Measurements from ENCODE around the gene BIRC2. TPM values are rescaled to one million over a fixed set of nuclear protein-coding genes. Genes with fewer than 3 reads are reported as not detected.

The BIRC2 gene
- total RNA-seq, 1 experiment from 2014 or later = 32.6 TPM

- BruUV-seq (replicated peaks) = no TSS peak
- no peak overlapping the region for H3K27ac ChIP-seq (ENCODE audit: low read depth, low read length)
- ATAC-seq = no peak
- TF ChIP-seq FOSL1 (IDR thresholded peaks at IDR 0.05; ENCODE audit: low read depth) (no peak), ZFX (IDR thresholded peaks at IDR 0.05) (no peak), SRF (IDR thresholded peaks at IDR 0.05; ENCODE audit: low read depth) (no peak), ZNF274 (IDR thresholded peaks at IDR 0.05; ENCODE audit: low read depth, low read length) (no peak), MAX (IDR thresholded peaks at IDR 0.05) (no peak), POLR2A (IDR thresholded peaks at IDR 0.05; ENCODE audit: borderline replicate concordance, extremely low read depth, insufficient read depth, insufficient read length) (no peak), EGR1 (IDR thresholded peaks at IDR 0.05; ENCODE audit: low read depth) (no peak), YY1 (IDR thresholded peaks at IDR 0.05; ENCODE audit: extremely low read depth, insufficient replicate concordance, low read depth, low read length) (no peak), CEBPB (IDR thresholded peaks at IDR 0.05; ENCODE audit: low read depth) (no peak), SIN3A (IDR thresholded peaks at IDR 0.05; ENCODE audit: low read depth) (no peak), RAD21 (IDR thresholded peaks at IDR 0.05; ENCODE audit: low read depth) (no peak), ZBTB33 (IDR thresholded peaks at IDR 0.05; ENCODE audit: extremely low read depth, insufficient replicate concordance, low read length) (no peak)
- H3K9me3 ChIP-seq (ENCODE audit: control insufficient read depth in 1 of 2, insufficient read depth in 1 of 2, low read depth in 1 of 2, low read length in 2 of 2) = 0 out of 4 replicates have a peak, but pooled peaks cover 0 to 5% of the 10 kb centered on the region in 2 experiments
- no peak overlapping the region for H3K4me2 ChIP-seq (ENCODE audit: low read length)
- intact Hi-C loops (cut with micrococcal nuclease) = no loop called here
- CTCF ChIA-PET = no interaction called here
- peaks cover 0 to 23% of the 10 kb centered on the region in 2 experiments; a peak in 2 of 4 replicates for H3K4me1 ChIP-seq (ENCODE audit: control insufficient read depth in 1 of 2, insufficient read depth in 2 of 2, low read length in 2 of 2)
- H3K27me3 ChIP-seq (ENCODE audit: insufficient read depth, low read length) = no peaks in the 10 kb centered on the region
- no peaks in the 10 kb centered on the region for H3K36me3 ChIP-seq (ENCODE audit: control insufficient read depth in 1 of 2, insufficient read depth in 2 of 2, low read length in 2 of 2)
- peaks cover 98% of the 10 kb centered on the region for H3K79me2 ChIP-seq (ENCODE audit: insufficient read depth, low read length)
- POLR2A ChIA-PET = no interaction called here
- no peaks in the 10 kb centered on the region for H3K9me2 ChIP-seq (ENCODE audit: insufficient read depth)
- DNase-seq (ENCODE audit: low read depth, low spot score) = no peak
- no peak overlapping the region for H3K9ac ChIP-seq (ENCODE audit: low read length)
- H2AFZ ChIP-seq (ENCODE audit: low read depth, low read length, poor library complexity, severe bottlenecking) = no peak overlapping the region
- no peak overlapping the region for H3K4me3 ChIP-seq (replicated peaks in 1 of 2; ENCODE audit: low read depth in 1 of 2, low read length in 2 of 2)
- H4K20me1 ChIP-seq (ENCODE audit: insufficient read depth) = no peaks in the 10 kb centered on the region; the same call in 1 of the 2 replicates
- RAD21 ChIA-PET (ENCODE audit: low non-redundant PET in 1 of 2, low total read pairs in 2 of 2, uncharacterized antibody in 2 of 2, unreplicated experiment in 2 of 2) = no interaction called here
Observed at GRCh38 chr11:102415304-102415916, 68.4 kb downstream of the BIRC2 start.

All from HCT116 (cell line).